ENCODE results near the gene ITPR1.

The ITPR1 gene

DNA sequence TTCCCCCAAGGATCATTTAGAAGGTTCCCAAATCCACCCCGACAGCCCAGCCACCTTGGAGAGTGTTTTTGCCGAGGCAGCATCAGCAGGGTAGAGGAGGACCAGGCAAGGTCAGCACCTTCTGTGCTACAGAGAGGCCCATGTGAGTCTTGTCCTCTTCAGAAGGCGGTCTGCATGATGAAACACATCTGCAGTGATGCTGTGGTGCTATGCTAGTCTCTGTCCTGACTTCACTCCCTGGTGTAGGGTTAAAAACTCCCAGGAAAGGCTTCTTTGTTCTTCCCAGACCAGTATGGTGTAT is 87.9 kb downstream of the ITPR1 start:
- TF ChIP-seq L3MBTL2 (conservative IDR thresholded peaks at IDR 0.05): no peak
- TF ChIP-seq LEF1 (IDR thresholded peaks at IDR 0.05; ENCODE audit: borderline replicate concordance): no peak
- TF ChIP-seq, protein P1, sequence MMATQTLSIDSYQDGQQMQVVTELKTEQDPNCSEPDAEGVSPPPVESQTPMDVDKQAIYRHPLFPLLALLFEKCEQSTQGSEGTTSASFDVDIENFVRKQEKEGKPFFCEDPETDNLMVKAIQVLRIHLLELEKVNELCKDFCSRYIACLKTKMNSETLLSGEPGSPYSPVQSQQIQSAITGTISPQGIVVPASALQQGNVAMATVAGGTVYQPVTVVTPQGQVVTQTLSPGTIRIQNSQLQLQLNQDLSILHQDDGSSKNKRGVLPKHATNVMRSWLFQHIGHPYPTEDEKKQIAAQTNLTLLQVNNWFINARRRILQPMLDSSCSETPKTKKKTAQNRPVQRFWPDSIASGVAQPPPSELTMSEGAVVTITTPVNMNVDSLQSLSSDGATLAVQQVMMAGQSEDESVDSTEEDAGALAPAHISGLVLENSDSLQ (IDR thresholded peaks at IDR 0.05): no peak
- no peak for TF ChIP-seq SP1 (IDR thresholded peaks at IDR 0.05)
- no peak for TF ChIP-seq ZNF384 (IDR thresholded peaks at IDR 0.05)
- no peak for DNase-seq (ENCODE audit: extremely low spot score)
- ChIA-PET POLR2A (interaction anchor here (2.6 kb wide), 1 partner anchor 88 kb away, joined by 10 read pairs; the partner anchor contains the start of gene ITPR1), CTCF (no interaction called here)

DNA sequence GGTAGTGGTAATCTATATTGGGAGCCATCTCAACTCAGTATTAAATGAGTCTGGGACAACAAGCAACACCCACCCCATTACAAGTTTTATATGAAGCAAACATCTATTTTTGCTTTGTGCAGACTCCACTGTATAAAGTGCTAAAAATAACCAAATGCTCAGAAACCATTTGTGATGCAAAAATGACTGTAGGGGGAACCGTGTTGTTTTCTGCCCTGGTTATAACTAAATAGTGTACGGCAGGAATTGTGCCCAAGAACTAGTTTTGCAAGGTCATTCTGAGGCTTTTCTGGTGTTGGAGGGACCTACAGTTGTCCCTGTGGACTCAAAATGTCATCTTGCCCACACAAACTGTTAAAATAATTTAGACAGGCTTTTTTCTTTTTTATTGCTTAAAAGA is 88.3 kb downstream of the ITPR1 start:
- no peak for TF ChIP-seq FOXM1 (IDR thresholded peaks at IDR 0.05; ENCODE audit: borderline replicate concordance)
- TF ChIP-seq BHLHE40 (IDR thresholded peaks at IDR 0.05; ENCODE audit: borderline replicate concordance): no peak
- TF ChIP-seq FOXK2 (IDR thresholded peaks at IDR 0.05): no peak
- TF ChIP-seq FOXA1 (IDR thresholded peaks at IDR 0.05): no peak
- TF ChIP-seq SUZ12 (IDR thresholded peaks at IDR 0.05): no peak
- no peak for TF ChIP-seq CTBP1 (IDR thresholded peaks at IDR 0.05; ENCODE audit: borderline replicate concordance)
- CTCF ChIA-PET: no interaction called here
- POLR2A ChIA-PET: interaction anchor here (2.6 kb wide), 1 partner anchor 88 kb away, joined by 10 read pairs; the partner anchor contains the start of gene ITPR1
- no peak for DNase-seq (ENCODE audit: extremely low spot score)

DNA sequence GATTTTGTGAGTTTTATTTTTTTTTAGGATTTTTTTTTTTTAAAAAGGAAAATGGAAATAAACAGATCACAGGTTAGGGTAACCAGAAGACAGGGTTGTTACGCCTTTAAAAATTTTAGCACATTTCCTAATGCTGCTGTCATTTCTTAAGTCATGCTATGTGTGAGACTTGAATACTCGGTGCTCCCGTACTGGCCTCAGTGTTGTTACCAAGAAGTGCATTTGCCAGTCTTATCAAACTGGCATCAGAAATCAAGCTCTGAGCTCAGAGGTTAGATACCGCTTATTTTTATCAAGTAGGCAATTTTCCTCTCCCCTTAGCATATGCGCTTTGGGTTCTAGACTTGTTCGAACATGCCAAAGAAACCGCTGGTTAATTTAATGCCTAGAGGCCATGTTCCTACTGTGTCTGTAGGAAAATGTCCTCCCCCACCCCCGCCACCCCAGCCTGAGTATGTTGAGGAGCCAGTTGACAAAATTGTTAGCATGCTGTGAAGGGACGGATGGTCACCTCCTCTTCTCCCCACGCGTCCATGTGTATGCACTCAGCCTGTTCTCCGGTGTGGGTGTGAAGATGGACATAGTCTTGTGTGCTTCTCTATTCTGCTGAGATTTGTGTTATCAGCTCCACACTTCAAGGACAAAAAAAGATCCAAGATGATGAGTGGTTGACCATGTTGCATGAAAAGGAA is 88.9 kb downstream of the ITPR1 start:
- TF ChIP-seq ARNT (IDR thresholded peaks at IDR 0.05): no peak
- TF ChIP-seq LEF1 (IDR thresholded peaks at IDR 0.05; ENCODE audit: borderline replicate concordance): no peak
- TF ChIP-seq, protein P1 (IDR thresholded peaks at IDR 0.05): no peak
- no peak for TF ChIP-seq FOXA1 (IDR thresholded peaks at IDR 0.05)
- no peak for TF ChIP-seq SUZ12 (IDR thresholded peaks at IDR 0.05)
- no peak for TF ChIP-seq SP1 (IDR thresholded peaks at IDR 0.05)
- no peak for TF ChIP-seq CTBP1 (IDR thresholded peaks at IDR 0.05; ENCODE audit: borderline replicate concordance)
- CTCF ChIA-PET: no interaction called here
- DNase-seq (ENCODE audit: extremely low spot score): no peak
- POLR2A ChIA-PET: interaction anchor here (2.6 kb wide), 1 partner anchor 89 kb away, joined by 10 read pairs; the partner anchor contains the start of gene ITPR1

DNA sequence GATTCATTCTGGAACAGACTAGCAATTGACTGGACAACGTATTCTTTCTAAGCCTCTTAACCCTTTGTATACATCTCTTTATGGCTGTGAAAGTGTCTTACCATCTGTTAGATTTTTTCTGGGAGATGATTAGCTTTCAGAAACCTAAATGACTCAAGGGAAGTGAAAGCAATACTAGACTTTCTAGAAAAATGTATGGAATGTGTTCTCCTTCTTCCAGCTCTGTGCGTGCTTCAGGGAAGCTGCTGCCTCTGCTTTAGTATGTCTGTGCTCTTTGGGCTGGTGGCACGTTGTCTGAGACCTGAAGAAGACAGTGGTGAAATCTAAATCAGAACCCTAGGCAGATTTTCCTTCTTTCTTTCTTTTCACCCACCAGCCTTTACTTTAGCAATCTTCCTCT is 89.5 kb downstream of the ITPR1 start:
- no peak for DNase-seq (ENCODE audit: extremely low spot score)
- CTCF ChIA-PET: no interaction called here

DNA sequence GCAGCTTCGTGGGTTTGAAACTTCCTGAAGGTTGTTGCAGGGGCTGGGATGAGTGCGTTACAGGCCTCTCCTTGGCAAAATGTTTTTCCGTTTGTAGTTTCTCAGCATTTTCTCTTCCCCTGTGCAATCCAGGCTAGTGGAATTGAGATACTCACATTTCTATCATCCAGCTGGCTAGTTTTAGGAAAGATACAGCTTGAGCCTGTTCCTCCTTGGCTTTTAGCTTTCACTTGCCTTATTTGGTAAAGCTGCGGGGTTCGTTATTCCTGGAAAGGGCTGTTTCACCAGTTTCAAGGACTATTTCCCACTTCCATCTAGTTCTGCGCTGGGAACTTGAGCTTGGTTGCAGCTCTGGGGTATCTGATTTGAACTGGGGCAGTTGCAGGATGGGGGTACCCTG is 90.3 kb downstream of the ITPR1 start:
- ChIA-PET POLR2A (no interaction called here), CTCF (interaction anchor here (0.9 to 1.4 kb wide), 2 partner anchors 50 to 62 kb away, joined by 3 to 5 read pairs; no protein-coding TSS in a partner anchor)
- no peak for TF ChIP-seq SUZ12 (IDR thresholded peaks at IDR 0.05)
- TF ChIP-seq FOXA1 (IDR thresholded peaks at IDR 0.05): no peak
- DNase-seq (ENCODE audit: extremely low spot score): no peak

More for the DNA sequence above, 89.5 kb downstream of the ITPR1 start:
- TF ChIP-seq FOXK2 (IDR thresholded peaks at IDR 0.05) (no peak), ELF4 (IDR thresholded peaks at IDR 0.05) (no peak), BHLHE40 (IDR thresholded peaks at IDR 0.05; ENCODE audit: borderline replicate concordance) (no peak), LEF1 (IDR thresholded peaks at IDR 0.05; ENCODE audit: borderline replicate concordance) (no peak), ARNT (IDR thresholded peaks at IDR 0.05) (no peak), ZNF384 (IDR thresholded peaks at IDR 0.05) (no peak)
- POLR2A ChIA-PET: interaction anchor here (2.6 kb wide), 1 partner anchor 89 kb away, joined by 10 read pairs; the partner anchor contains the start of gene ITPR1

DNA sequence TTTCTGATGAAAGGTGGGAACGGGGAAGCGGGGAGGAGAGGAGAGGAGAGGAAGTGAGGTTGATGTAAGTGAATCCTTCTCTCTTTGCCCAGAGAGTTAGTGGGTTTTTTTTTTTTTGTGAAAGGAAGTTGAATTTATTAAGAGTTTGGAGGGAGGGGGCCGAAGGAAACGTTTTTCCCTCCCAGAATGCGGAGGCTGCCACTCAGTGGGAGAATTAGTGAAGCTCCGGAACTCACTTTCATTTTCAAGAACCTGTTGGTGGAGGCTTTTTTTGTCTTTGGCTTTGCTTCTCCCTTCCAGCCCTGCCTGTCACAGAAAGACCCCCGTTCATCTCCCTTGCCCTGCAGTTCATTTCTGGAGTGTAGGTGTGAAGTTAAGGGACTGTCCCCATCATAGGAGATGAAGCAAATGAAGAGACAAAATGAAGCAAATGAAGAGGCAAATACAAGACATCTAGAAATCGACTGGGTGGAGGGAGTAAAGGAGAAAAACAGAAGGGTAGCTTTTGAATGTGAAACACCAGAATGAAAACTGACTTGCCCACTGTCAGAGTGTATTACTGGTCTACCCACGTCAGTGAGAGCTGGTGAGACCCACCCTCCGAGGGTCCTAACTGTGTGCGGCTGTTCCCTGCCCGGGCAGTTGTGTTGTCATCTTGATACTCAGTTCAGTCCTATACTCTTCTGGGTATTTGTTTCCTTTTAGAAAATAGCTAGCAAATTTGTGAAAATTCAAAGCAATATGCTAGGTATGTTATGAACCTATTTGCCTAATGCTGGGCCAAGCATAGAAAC is 91.5 kb downstream of the ITPR1 start:
- TF ChIP-seq ELF4 (IDR thresholded peaks at IDR 0.05) (no peak), BHLHE40 (IDR thresholded peaks at IDR 0.05; ENCODE audit: borderline replicate concordance) (no peak), FOXM1 (IDR thresholded peaks at IDR 0.05; ENCODE audit: borderline replicate concordance) (no peak), CTBP1 (IDR thresholded peaks at IDR 0.05; ENCODE audit: borderline replicate concordance) (no peak), FOXA1 (IDR thresholded peaks at IDR 0.05) (no peak), SUZ12 (IDR thresholded peaks at IDR 0.05) (no peak), SP1 (IDR thresholded peaks at IDR 0.05) (no peak), ZNF384 (IDR thresholded peaks at IDR 0.05) (no peak), TARDBP (IDR thresholded peaks at IDR 0.05) (no peak), LEF1 (IDR thresholded peaks at IDR 0.05; ENCODE audit: borderline replicate concordance) (no peak), FOXK2 (IDR thresholded peaks at IDR 0.05) (no peak), ARNT (IDR thresholded peaks at IDR 0.05) (no peak), L3MBTL2 (conservative IDR thresholded peaks at IDR 0.05) (no peak), HDGF (IDR thresholded peaks at IDR 0.05; ENCODE audit: borderline replicate concordance) (no peak), NFRKB (IDR thresholded peaks at IDR 0.05) (no peak)
- TF ChIP-seq, protein P1 (IDR thresholded peaks at IDR 0.05): no peak
- no peak for DNase-seq (ENCODE audit: extremely low spot score)
- CTCF ChIA-PET: interaction anchor here (1.4 kb wide), 1 partner anchor 64 kb away, joined by 5 read pairs; no protein-coding TSS in a partner anchor
- POLR2A ChIA-PET: no interaction called here

Data from HEK293T (cell line).